Karpas-422 (cell line): ENCODE measurements around the gene CAMK2N1. TPM values are rescaled to one million over a fixed set of nuclear protein-coding genes. Genes with fewer than 3 reads are reported as not detected.
A peak's percentile ranks its signal among the peaks of the same experiment; 100 is the strongest.

Source experiments
- DNase-seq: peaks from one replicate; pipeline ENCODE4 v3.0.0-alpha.2; 2015
- H2AFZ ChIP-seq: fragments of 200-600 bp; sonication (generic); 2 replicates; pipeline ENCODE4 v1.6.1; 2014; ENCODE audit warnings: antibody characterized with exemption, low read length, mixed read lengths
- H3K27ac ChIP-seq: fragments of 200-600 bp; sonication (generic); 2 replicates; pipeline ENCODE4 v1.5.1; 2014; ENCODE audit warnings: mild to moderate bottlenecking, low read length, moderate library complexity
- H3K27me3 ChIP-seq: fragments of 200-600 bp; sonication (generic); 2 replicates; pipeline ENCODE4 v1.6.1; 2014; ENCODE audit warnings: low read length, mixed read lengths
- H3K36me3 ChIP-seq: fragments of 200-600 bp; sonication (generic); 2 replicates; pipeline ENCODE4 v1.6.1; 2014; ENCODE audit warnings: low read length, mixed read lengths; ENCODE audit not compliant: insufficient read depth
- H3K4me1 ChIP-seq: fragments of 200-600 bp; sonication (generic); 2 replicates; pipeline ENCODE4 v1.6.1; 2014; ENCODE audit warnings: mild to moderate bottlenecking, low read length, mixed read lengths
- H3K4me2 ChIP-seq: fragments of 200-600 bp; sonication (generic); 2 replicates; pipeline ENCODE4 v1.6.1; 2014; ENCODE audit warnings: low read length, low read depth, mild to moderate bottlenecking; ENCODE audit not compliant: poor library complexity, severe bottlenecking
- H3K4me3 ChIP-seq: fragments of 200-600 bp; sonication (generic); 2 replicates; pipeline ENCODE4 v1.5.1; 2014; ENCODE audit warnings: mild to moderate bottlenecking, antibody characterized with exemption, low read length, mixed read lengths
- H3K79me2 ChIP-seq: fragments of 200-600 bp; sonication (generic); 2 replicates; pipeline ENCODE4 v1.6.1; 2014; ENCODE audit warnings: mild to moderate bottlenecking, low read length, mixed read lengths
- H3K9ac ChIP-seq: fragments of 200-600 bp; sonication (generic); 2 replicates; pipeline ENCODE4 v1.6.0; 2014; ENCODE audit warnings: low read length
- H3K9me2 ChIP-seq: fragments of 200-600 bp; sonication (generic), shearing (Covaris generic); replicated peaks from 2 replicates; pipeline ENCODE4 v1.6.0; 2014; ENCODE audit warnings: mild to moderate bottlenecking, low read length, moderate library complexity; ENCODE audit not compliant: insufficient read depth
- H3K9me3 ChIP-seq: fragments of 300-700, 200-600 bp; sonication (generic); 2 replicates; pipeline ENCODE4 v1.6.1; 2014; ENCODE audit warnings: low read length, mixed read lengths
- H4K20me1 ChIP-seq: fragments of 200-600 bp; sonication (generic); 2 replicates; pipeline ENCODE4 v1.6.1; 2014; ENCODE audit warnings: mild to moderate bottlenecking, antibody characterized with exemption, low read length, low read depth; ENCODE audit not compliant: insufficient read depth
- total RNA-seq: library from RNA; depleted of rRNA; stranded (reverse); fragments of >200 nt; shearing (Covaris generic); gene quantifications from 2 replicates; pipeline ENCODE4 v1.2.3, GENCODE V29; 2014; ENCODE audit warnings: low replicate concordance

CAMK2N1 gene
- total RNA-seq, 1 experiment from 2014 or later: not detected

- no peaks in the 10 kb centered on the region for H3K36me3 ChIP-seq
- H3K4me1 ChIP-seq: no peaks in the 10 kb centered on the region
- H3K27ac ChIP-seq: no peak overlapping the region
- H3K79me2 ChIP-seq: no peaks in the 10 kb centered on the region
- H3K9me3 ChIP-seq: no peaks in the 10 kb centered on the region
- H3K4me3 ChIP-seq: no peak overlapping the region
- H3K9ac ChIP-seq: no peak overlapping the region
- H4K20me1 ChIP-seq: no peaks in the 10 kb centered on the region; the same call in 1 of the 2 replicates
- H3K4me2 ChIP-seq: no peak overlapping the region
- no peak for DNase-seq
- H3K9me2 ChIP-seq: no peaks in the 10 kb centered on the region
- H2AFZ ChIP-seq: no peak overlapping the region
- H3K27me3 ChIP-seq: no peaks in the 10 kb centered on the region
Observed at GRCh38 chr1:20454004-20454403, 32.0 kb downstream of the CAMK2N1 start.

- Histone ChIP-seq H3K27ac (no peak overlapping the region), H3K4me1 (no peaks in the 10 kb centered on the region), H3K36me3 (no peaks in the 10 kb centered on the region), H3K9me2 (no peaks in the 10 kb centered on the region), H3K27me3 (no peaks in the 10 kb centered on the region), H3K4me2 (no peak overlapping the region), H3K4me3 (no peak overlapping the region), H3K9me3 (no peaks in the 10 kb centered on the region), H3K79me2 (no peaks in the 10 kb centered on the region), H2AFZ (no peak overlapping the region), H4K20me1 (0 out of 2 replicates have a peak, but pooled peaks cover 3% of the 10 kb centered on the region), H3K9ac (no peak overlapping the region)
- no peak for DNase-seq
Observed at GRCh38 chr1:20449735-20450311, 36.2 kb downstream of the CAMK2N1 start.

- Histone ChIP-seq H3K9ac (no peak overlapping the region), H3K79me2 (no peaks in the 10 kb centered on the region), H3K36me3 (no peaks in the 10 kb centered on the region), H3K4me3 (no peak overlapping the region), H3K9me3 (no peaks in the 10 kb centered on the region), H3K27me3 (no peaks in the 10 kb centered on the region), H2AFZ (no peak overlapping the region), H3K4me2 (no peak overlapping the region), H3K4me1 (peaks cover 4% of the 10 kb centered on the region), H3K9me2 (no peaks in the 10 kb centered on the region), H3K27ac (no peak overlapping the region), H4K20me1 (0 out of 2 replicates have a peak, but pooled peaks cover 3% of the 10 kb centered on the region)
- DNase-seq: no peak
Observed at GRCh38 chr1:20448671-20449071, 37.3 kb downstream of the CAMK2N1 start.

GRCh38 chr1:20447794-20448193, 38.2 kb downstream of the CAMK2N1 start:
- H3K9ac ChIP-seq: no peak overlapping the region
- H3K9me3 ChIP-seq: no peaks in the 10 kb centered on the region
- H4K20me1 ChIP-seq: 0 out of 2 replicates have a peak, but pooled peaks cover 3% of the 10 kb centered on the region
- H2AFZ ChIP-seq: no peak overlapping the region
- H3K4me2 ChIP-seq: no peak overlapping the region
- H3K9me2 ChIP-seq: no peaks in the 10 kb centered on the region
- peaks cover 13% of the 10 kb centered on the region for H3K4me1 ChIP-seq
- no peak for DNase-seq
- no peaks in the 10 kb centered on the region for H3K36me3 ChIP-seq
- no peaks in the 10 kb centered on the region for H3K79me2 ChIP-seq
- H3K4me3 ChIP-seq: no peak overlapping the region
- no peaks in the 10 kb centered on the region for H3K27me3 ChIP-seq
- no peak overlapping the region for H3K27ac ChIP-seq

- Histone ChIP-seq H3K4me3 (no peak overlapping the region), H3K9ac (no peak overlapping the region), H3K79me2 (no peaks in the 10 kb centered on the region), H3K36me3 (no peaks in the 10 kb centered on the region), H3K4me2 (no peak overlapping the region), H3K9me3 (no peaks in the 10 kb centered on the region), H3K27me3 (no peaks in the 10 kb centered on the region), H3K9me2 (no peaks in the 10 kb centered on the region), H3K4me1 (peaks cover 20% of the 10 kb centered on the region), H2AFZ (no peak overlapping the region), H4K20me1 (0 out of 2 replicates have a peak, but pooled peaks cover 3% of the 10 kb centered on the region), H3K27ac (no peak overlapping the region)
- DNase-seq: no peak
Observed at GRCh38 chr1:20446796-20447195, 39.2 kb downstream of the CAMK2N1 start.

- DNase-seq: no peak
- H3K27ac ChIP-seq: no peak overlapping the region
- H3K9me3 ChIP-seq: no peaks in the 10 kb centered on the region
- H3K79me2 ChIP-seq: no peaks in the 10 kb centered on the region
- no peaks in the 10 kb centered on the region for H3K9me2 ChIP-seq
- no peak overlapping the region for H3K9ac ChIP-seq
- H3K27me3 ChIP-seq: no peaks in the 10 kb centered on the region
- H3K4me3 ChIP-seq: no peak overlapping the region
- no peak overlapping the region for H2AFZ ChIP-seq
- no peak overlapping the region for H3K4me2 ChIP-seq
- no peaks in the 10 kb centered on the region for H3K36me3 ChIP-seq
- 0 out of 2 replicates have a peak, but pooled peaks cover 3% of the 10 kb centered on the region for H4K20me1 ChIP-seq
- peaks cover 20% of the 10 kb centered on the region for H3K4me1 ChIP-seq
Observed at GRCh38 chr1:20445956-20446355, 40.1 kb downstream of the CAMK2N1 start.

GRCh38 chr1:20443703-20444586, 42.1 kb downstream of the CAMK2N1 start:
- Histone ChIP-seq H3K9me2 (no peaks in the 10 kb centered on the region), H4K20me1 (0 out of 2 replicates have a peak, but pooled peaks cover 3% of the 10 kb centered on the region), H3K27me3 (no peaks in the 10 kb centered on the region), H3K9ac (no peak overlapping the region; the same call in 1 of the 2 replicates), H2AFZ (no peak overlapping the region), H3K9me3 (no peaks in the 10 kb centered on the region), H3K27ac (no peak overlapping the region), H3K79me2 (no peaks in the 10 kb centered on the region), H3K36me3 (no peaks in the 10 kb centered on the region), H3K4me3 (no peak overlapping the region), H3K4me1 (peaks cover 20% of the 10 kb centered on the region), H3K4me2 (peak overlapping the region; percentile 27)
- no peak for DNase-seq

- peak; percentile 67 for DNase-seq
- Histone ChIP-seq H3K9me3 (no peaks in the 10 kb centered on the region), H4K20me1 (0 out of 2 replicates have a peak, but pooled peaks cover 3% of the 10 kb centered on the region), H3K4me1 (peaks cover 20% of the 10 kb centered on the region), H3K27ac (no peak overlapping the region), H3K27me3 (no peaks in the 10 kb centered on the region), H3K79me2 (no peaks in the 10 kb centered on the region), H3K9me2 (no peaks in the 10 kb centered on the region), H3K4me3 (no peak overlapping the region), H3K4me2 (peak overlapping the region; percentile 27), H2AFZ (no peak overlapping the region), H3K9ac (peak overlapping the region; percentile 32; the same call in 1 of the 2 replicates), H3K36me3 (no peaks in the 10 kb centered on the region)
Observed at GRCh38 chr1:20442920-20443625, 42.9 kb downstream of the CAMK2N1 start.
